ENCODE data around the gene SDHB. TPM values are rescaled to one million over a fixed set of nuclear protein-coding genes. Genes with fewer than 3 reads are reported as not detected.

Gene SDHB
- total and polyA plus RNA-seq, 9 of the 15 experiments (the other 6 are each of a cell fraction or from before 2014, with no cell fraction given) = 207 to 554 (median 365) TPM

DNA sequence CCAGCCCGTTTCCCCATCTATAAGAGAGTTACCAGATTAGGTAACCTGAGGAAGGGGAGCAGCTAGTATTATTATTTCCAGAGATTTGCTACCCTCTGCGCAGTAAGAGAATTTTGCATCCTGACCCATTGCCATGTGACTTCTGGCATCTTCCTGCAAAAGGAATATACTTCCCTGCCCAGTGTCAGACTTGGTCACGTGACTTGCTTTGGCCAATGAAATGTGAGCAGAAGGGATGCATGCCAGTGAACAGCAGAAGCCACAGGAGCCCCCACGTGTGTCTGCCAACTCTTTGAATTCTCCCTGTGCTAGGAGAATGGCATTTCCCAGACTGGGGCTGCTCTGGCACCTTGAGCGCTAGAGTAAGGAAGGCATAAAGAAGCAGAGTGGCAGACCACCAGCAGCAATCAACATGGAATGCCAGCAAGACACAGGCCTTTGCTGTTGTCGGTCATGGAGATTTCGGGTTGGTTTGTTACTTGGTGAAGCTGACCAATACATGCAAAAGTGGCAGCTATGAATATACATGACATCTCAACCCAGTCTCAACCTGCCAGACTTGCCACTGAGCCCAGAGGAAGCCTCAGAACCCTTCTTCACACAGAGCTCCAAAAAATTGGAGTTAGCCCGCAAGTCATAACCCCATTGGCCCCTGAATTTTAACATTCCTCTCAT lies 26.4 kb upstream of the SDHB start:
- DNase-seq (ENCODE audit: extremely low read depth in 1 of 4, low spot score in 3 of 4) = no peak
- no peak overlapping the region for H3K4me2 ChIP-seq (ENCODE audit: insufficient read depth, low read length)
- ChIA-PET CTCF (ENCODE audit: low intra/inter-chr PET ratio) (no interaction called here), POLR2A (interaction anchor here (0.7 kb wide), 2 partner anchors 23 to 322 kb away, joined by 3 read pairs; no protein-coding TSS in a partner anchor)
- no peaks in the 10 kb centered on the region for H3K36me3 ChIP-seq (ENCODE audit: control insufficient read depth, insufficient read depth, low read length)
- no peaks in the 10 kb centered on the region; a peak in 1 of 5 replicates for H3K4me1 ChIP-seq (replicated peaks in 1 of 2; ENCODE audit: control insufficient read depth in 2 of 2, insufficient read depth in 2 of 2, low read length in 2 of 2)
- H3K9ac ChIP-seq (ENCODE audit: insufficient read depth in 1 of 2, low read depth in 2 of 2, low read length in 2 of 2) = no peak overlapping the region
- FAIRE-seq = no peak
- WGBS (ENCODE audit: insufficient coverage, low coverage, missing lambda C conversion rate) = 8% methylated on average over 8 of the region's 8 CpGs
- ATAC-seq = no peak
- H2AFZ ChIP-seq (ENCODE audit: low read depth, low read length) = no peak overlapping the region
- no peaks in the 10 kb centered on the region for H3K79me2 ChIP-seq (ENCODE audit: control insufficient read depth, insufficient read depth, low read length)
- H3K27me3 ChIP-seq (ENCODE audit: control insufficient read depth in 2 of 2, insufficient read depth in 2 of 2, low read length in 2 of 2) = peaks cover 42 to 74% of the 10 kb centered on the region in 2 experiments
- no peak overlapping the region for H3K4me3 ChIP-seq
- H3K9me1 ChIP-seq (ENCODE audit: control insufficient read depth, insufficient read depth, low read length) = no peaks in the 10 kb centered on the region
- intact Hi-C loops (cut with micrococcal nuclease) (no loop called here), in situ Hi-C loops (cut with MboI) (no loop called here)
- no peaks in the 10 kb centered on the region for H3K9me3 ChIP-seq (replicated peaks; ENCODE audit: control insufficient read depth, insufficient read depth, low read depth, low read length)
- no TSS peak for BruUV-seq (replicated peaks)
- H3K27ac ChIP-seq (ENCODE audit: extremely low read depth, low read depth, low read length) = no peak overlapping the region
- H4K20me1 ChIP-seq (replicated peaks; ENCODE audit: control insufficient read depth, insufficient read depth, low read length) = peaks cover 5% of the 10 kb centered on the region; the same call in 1 of the 2 replicates
- TF ChIP-seq CBFA2T2 (conservative IDR thresholded peaks at IDR 0.05) (peak; percentile 63), ZNF133 (CRISPR knock-in tag; IDR thresholded peaks at IDR 0.05) (no peak), CBX2 (IDR thresholded peaks at IDR 0.05; ENCODE audit: insufficient read depth, low read length, poor library complexity, severe bottlenecking) (no peak), ZNF282 (CRISPR knock-in tag; IDR thresholded peaks at IDR 0.05) (no peak), POLR2AphosphoS2 (IDR thresholded peaks at IDR 0.05; ENCODE audit: low read length) (no peak), ZNF436 (CRISPR knock-in tag; IDR thresholded peaks at IDR 0.05) (no peak), KAT2B (IDR thresholded peaks at IDR 0.05; ENCODE audit: low read depth, low read length) (no peak), U2AF1 (optimal IDR thresholded peaks at IDR 0.05; ENCODE audit: low read depth, low read length) (no peak), NFIX (CRISPR knock-in tag; IDR thresholded peaks at IDR 0.05; ENCODE audit: low read depth) (no peak), SPI1 (IDR thresholded peaks at IDR 0.05; ENCODE audit: borderline replicate concordance, low read depth, low read length) (no peak), SRSF1 (IDR thresholded peaks at IDR 0.05; ENCODE audit: low read depth, low read length) (no peak)
- TF ChIP-seq, protein P1, sequence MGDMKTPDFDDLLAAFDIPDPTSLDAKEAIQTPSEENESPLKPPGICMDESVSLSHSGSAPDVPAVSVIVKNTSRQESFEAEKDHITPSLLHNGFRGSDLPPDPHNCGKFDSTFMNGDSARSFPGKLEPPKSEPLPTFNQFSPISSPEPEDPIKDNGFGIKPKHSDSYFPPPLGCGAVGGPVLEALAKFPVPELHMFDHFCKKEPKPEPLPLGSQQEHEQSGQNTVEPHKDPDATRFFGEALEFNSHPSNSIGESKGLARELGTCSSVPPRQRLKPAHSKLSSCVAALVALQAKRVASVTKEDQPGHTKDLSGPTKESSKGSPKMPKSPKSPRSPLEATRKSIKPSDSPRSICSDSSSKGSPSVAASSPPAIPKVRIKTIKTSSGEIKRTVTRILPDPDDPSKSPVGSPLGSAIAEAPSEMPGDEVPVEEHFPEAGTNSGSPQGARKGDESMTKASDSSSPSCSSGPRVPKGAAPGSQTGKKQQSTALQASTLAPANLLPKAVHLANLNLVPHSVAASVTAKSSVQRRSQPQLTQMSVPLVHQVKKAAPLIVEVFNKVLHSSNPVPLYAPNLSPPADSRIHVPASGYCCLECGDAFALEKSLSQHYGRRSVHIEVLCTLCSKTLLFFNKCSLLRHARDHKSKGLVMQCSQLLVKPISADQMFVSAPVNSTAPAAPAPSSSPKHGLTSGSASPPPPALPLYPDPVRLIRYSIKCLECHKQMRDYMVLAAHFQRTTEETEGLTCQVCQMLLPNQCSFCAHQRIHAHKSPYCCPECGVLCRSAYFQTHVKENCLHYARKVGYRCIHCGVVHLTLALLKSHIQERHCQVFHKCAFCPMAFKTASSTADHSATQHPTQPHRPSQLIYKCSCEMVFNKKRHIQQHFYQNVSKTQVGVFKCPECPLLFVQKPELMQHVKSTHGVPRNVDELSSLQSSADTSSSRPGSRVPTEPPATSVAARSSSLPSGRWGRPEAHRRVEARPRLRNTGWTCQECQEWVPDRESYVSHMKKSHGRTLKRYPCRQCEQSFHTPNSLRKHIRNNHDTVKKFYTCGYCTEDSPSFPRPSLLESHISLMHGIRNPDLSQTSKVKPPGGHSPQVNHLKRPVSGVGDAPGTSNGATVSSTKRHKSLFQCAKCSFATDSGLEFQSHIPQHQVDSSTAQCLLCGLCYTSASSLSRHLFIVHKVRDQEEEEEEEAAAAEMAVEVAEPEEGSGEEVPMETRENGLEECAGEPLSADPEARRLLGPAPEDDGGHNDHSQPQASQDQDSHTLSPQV (IDR thresholded peaks at IDR 0.05) = no peak
- TF ChIP-seq, protein P2, sequence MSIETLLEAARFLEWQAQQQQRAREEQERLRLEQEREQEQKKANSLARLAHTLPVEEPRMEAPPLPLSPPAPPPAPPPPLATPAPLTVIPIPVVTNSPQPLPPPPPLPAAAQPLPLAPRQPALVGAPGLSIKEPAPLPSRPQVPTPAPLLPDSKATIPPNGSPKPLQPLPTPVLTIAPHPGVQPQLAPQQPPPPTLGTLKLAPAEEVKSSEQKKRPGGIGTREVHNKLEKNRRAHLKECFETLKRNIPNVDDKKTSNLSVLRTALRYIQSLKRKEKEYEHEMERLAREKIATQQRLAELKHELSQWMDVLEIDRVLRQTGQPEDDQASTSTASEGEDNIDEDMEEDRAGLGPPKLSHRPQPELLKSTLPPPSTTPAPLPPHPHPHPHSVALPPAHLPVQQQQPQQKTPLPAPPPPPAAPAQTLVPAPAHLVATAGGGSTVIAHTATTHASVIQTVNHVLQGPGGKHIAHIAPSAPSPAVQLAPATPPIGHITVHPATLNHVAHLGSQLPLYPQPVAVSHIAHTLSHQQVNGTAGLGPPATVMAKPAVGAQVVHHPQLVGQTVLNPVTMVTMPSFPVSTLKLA (conservative IDR thresholded peaks at IDR 0.05) = no peak
- TF ChIP-seq, protein P3, sequence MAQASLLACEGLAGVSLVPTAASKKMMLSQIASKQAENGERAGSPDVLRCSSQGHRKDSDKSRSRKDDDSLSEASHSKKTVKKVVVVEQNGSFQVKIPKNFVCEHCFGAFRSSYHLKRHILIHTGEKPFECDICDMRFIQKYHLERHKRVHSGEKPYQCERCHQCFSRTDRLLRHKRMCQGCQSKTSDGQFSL (CRISPR knock-in tag; IDR thresholded peaks at IDR 0.05) = no peak
- TF ChIP-seq, protein P3 (tag; IDR thresholded peaks at IDR 0.05) = no peak
